Heart right ventricle (tissue), 16 donors: ENCODE data around the gene IL17D. TPM values are rescaled to one million over a fixed set of nuclear protein-coding genes. Genes with fewer than 3 reads are reported as not detected.

Experiments used
- ATAC-seq, 8 donors: fragments of 200-7000 bp; cut with Tn5 transposase; one replicate each; pipeline ENCODE4 v1.9.1; 2020; ENCODE audit warnings: mild to moderate bottlenecking in 8 of 8, moderate library complexity in 8 of 8, moderate number of reproducible peaks in 1 of 8
- DNase-seq, 2 donors: peaks; one replicate each; pipeline ENCODE4 v3.0.0-alpha.2; 2020
- H3K27ac ChIP-seq, 10 donors: fragments of 200-600 bp; sonication (generic) in 2 of 10; one replicate each; pipeline versions ENCODE4 v1.5.0 to v1.8.0; 2020 to 2022; ENCODE audit warnings: mild to moderate bottlenecking in 3 of 10
- H3K27me3 ChIP-seq, 7 donors: fragments of 200-600 bp; one replicate each; pipeline ENCODE4 v1.8.0; 2021 to 2022; ENCODE audit warnings: mild to moderate bottlenecking in 2 of 7
- H3K36me3 ChIP-seq, 9 donors: fragments of 200-600 bp; sonication (generic) in 1 of 9; one replicate each; pipeline versions ENCODE4 v1.5.0 to v1.8.0; 2020 to 2022; ENCODE audit warnings: mild to moderate bottlenecking in 2 of 9
- H3K4me1 ChIP-seq, 9 donors: fragments of 200-600 bp; sonication (generic) in 1 of 9; one replicate each; pipeline versions ENCODE4 v1.5.0 to v1.8.0; 2020 to 2022; ENCODE audit warnings: mild to moderate bottlenecking in 4 of 9
- H3K4me3 ChIP-seq, 10 donors: fragments of 200-600 bp; sonication (generic) in 2 of 10; one replicate each; pipeline versions ENCODE4 v1.5.0 to v1.8.0; 2020 to 2022; ENCODE audit warnings: mild to moderate bottlenecking in 7 of 10, moderate library complexity in 2 of 10
- H3K9me3 ChIP-seq, 11 donors: fragments of 200-600 bp in 10 of 11; sonication (generic) in 2 of 11; one replicate each; pipeline versions ENCODE4 v1.5.0 to v1.8.0; 2013 to 2022; ENCODE audit warnings: mild to moderate bottlenecking in 2 of 11, control low read depth in 1 of 11, moderate library complexity in 1 of 11
- WGBS, 2 donors: extraction: QIAGEN DNeasy Blood & Tissue Kit; methylation state at CpG; one replicate each; pipeline ENCODE4 v1.1.7; 2013; ENCODE audit warnings: inconsistent platforms in 1 of 2; 5-methylcytosine and 5-hydroxymethylcytosine counted together
- intact Hi-C, 10 donors: fragments of 100-400 bp; cut with DNase I; formaldehyde crosslinking; loops; one replicate each; pipeline versions ENCODE4 v1.11.1 to v1.14.2; 2022
- polyA plus RNA-seq, 2 donors: library from polyadenylated mRNA; stranded (reverse); fragments of 200-250 nt; gene quantifications; one replicate each; pipeline ENCODE4 v1.2.3, GENCODE V29; 2013
- total RNA-seq, 10 donors: library from RNA; stranded (reverse); fragmentation: NEBNext Ultra II Directional in 3 of 10; extraction: Animal tissue kit (Norgen Biotek cat#: 25700) in 3 of 10; gene quantifications; one replicate each; pipeline versions ENCODE4 v1.2.1 to v1.2.4, GENCODE V29; 2021 to 2023
- TF ChIP-seq, protein P1 (sequence below), 9 donors: fragments of 200-600 bp; sonication (generic) in 2 of 9; IDR thresholded peaks; one replicate each; pipeline versions ENCODE4 v1.5.0 to v1.8.0; 2021 to 2022; ENCODE audit warnings: antibody characterized with exemption in 9 of 9, mild to moderate bottlenecking in 5 of 9, moderate library complexity in 1 of 9
- donor health status: Arrhythmogenic right ventricular cardiomyopathy.
- donor health status: ischemic (EF 13 %, LVEDD 7.1; RV severe dilation, severe dysfunction).
- donor health status: healthy with polysubstance abuse.
- donor health status: DM: no; HTN: yes; CAD: no.
- donor health status: DM: no; HTN: no; CAD: no.
- donor health status: ischemic (EF 25% LVEDD 6.9; RV normal size, moderate dysfunction).
- donor health status: ischemic (EF 25% LVEDD 5.7; RV mildly dilated, moderate dysfunction).
- donor health status: healthy.
- donor health status: DM: yes; HTN: yes; CAD: no.
- donor health status: Ischemic cardiomyopathy.
- donor health status: ischemic (EF 35%, LVEDD 5.7; RV mildly dilated, moderate dysfunction).
- donor health status: nonischemic (EF 11% LVEDD 7.7; RV severe dilation, severe dysfunction).
- donor health status: DM: yes; HTN: yes; CAD: no.
- donor health status: PGD.
- donor health status: ischemic (EF 29% LVEDD 5.4; RV normal size, mild dysfunction).
- donor health status: nonischemic (EF 23%, LVEDD 6.1; RV moderate dilation, normal function).

The IL17D gene
- total and polyA plus RNA-seq, 12 donors: 0.30 to 2.2 (median 0.77) TPM

GRCh38 chr13:20666948-20667347, 36.6 kb upstream of the IL17D start:
- Histone ChIP-seq H3K4me1 (no peaks in the 10 kb centered on the region), H3K36me3 (peaks cover 0 to 57% (median 7%) of the 10 kb centered on the region in 9 donors), H3K4me3 (no peak overlapping the region), H3K27me3 (no peaks in the 10 kb centered on the region), H3K9me3 (no peaks in the 10 kb centered on the region), H3K27ac (no peak overlapping the region)
- no peak for DNase-seq
- ATAC-seq: no peak
- intact Hi-C loops: no loop called here
- 82 to 87% methylated on average over 4 of the region's 4 CpGs for WGBS, 2 donors
- TF ChIP-seq, protein P1, sequence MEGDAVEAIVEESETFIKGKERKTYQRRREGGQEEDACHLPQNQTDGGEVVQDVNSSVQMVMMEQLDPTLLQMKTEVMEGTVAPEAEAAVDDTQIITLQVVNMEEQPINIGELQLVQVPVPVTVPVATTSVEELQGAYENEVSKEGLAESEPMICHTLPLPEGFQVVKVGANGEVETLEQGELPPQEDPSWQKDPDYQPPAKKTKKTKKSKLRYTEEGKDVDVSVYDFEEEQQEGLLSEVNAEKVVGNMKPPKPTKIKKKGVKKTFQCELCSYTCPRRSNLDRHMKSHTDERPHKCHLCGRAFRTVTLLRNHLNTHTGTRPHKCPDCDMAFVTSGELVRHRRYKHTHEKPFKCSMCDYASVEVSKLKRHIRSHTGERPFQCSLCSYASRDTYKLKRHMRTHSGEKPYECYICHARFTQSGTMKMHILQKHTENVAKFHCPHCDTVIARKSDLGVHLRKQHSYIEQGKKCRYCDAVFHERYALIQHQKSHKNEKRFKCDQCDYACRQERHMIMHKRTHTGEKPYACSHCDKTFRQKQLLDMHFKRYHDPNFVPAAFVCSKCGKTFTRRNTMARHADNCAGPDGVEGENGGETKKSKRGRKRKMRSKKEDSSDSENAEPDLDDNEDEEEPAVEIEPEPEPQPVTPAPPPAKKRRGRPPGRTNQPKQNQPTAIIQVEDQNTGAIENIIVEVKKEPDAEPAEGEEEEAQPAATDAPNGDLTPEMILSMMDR (IDR thresholded peaks at IDR 0.05): no peak

DNA sequence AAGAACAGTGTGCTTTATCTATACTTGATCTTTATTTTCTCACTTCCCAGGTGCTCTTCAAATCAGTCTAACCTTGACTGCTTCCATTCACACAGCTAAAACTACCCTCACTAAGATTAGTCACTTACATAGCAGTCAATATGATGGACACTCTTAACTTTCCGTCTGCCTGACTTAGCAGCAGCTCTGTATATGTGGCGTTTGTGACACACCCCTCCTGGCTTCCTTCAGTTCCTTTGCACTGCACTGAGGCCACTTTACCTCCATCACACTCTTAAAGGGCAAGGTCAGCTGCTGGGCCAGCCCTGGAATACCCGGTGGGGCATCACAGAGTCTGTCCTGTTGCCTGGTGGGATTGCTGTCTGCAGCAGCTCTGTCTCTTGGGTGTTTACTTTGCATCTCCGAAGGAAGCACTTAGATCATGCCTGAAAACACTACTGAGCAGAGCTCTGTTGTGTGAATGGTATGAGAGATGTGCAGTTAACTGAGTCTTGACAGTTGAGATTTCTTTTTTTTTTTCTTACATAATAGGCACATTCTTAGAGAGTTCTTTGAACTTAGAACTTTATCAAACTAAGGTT, 35.6 kb upstream of the IL17D start:
- Histone ChIP-seq H3K27me3 (no peaks in the 10 kb centered on the region), H3K4me1 (no peaks in the 10 kb centered on the region), H3K4me3 (no peak overlapping the region), H3K27ac (no peak overlapping the region), H3K9me3 (no peaks in the 10 kb centered on the region), H3K36me3 (peaks cover 0 to 58% (median 7%) of the 10 kb centered on the region in 9 donors)
- whole genome bisulfite sequencing, 2 donors: 59 to 69% methylated on average over 4 of the region's 4 CpGs
- DNase-seq (no peak), ATAC-seq (no peak)
- intact Hi-C loops: no loop called here
- TF ChIP-seq, protein P1 (IDR thresholded peaks at IDR 0.05): no peak

DNA sequence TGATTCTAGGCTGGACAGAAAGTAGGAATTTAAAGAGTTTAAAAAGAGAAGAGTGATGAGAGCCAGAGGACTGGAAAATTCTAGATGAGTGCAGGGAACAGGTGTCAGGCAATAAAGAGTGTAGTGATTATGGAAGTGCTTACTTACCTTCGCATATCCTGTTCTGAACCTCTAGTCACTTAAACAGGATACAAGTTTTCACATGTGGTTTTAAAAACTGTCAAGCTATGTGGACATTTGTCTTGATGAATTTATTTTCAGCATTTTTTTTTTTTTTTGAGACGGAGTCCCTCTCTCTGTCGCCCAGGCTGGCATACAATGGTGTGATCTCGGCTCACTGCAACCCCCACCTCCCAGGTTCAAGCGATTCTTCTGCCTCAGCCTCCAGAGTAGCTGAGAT, 34.3 kb upstream of the IL17D start:
- no peak for DNase-seq
- intact Hi-C loops: no loop called here
- Histone ChIP-seq H3K36me3 (peaks cover 0 to 56% (median 5%) of the 10 kb centered on the region in 9 donors), H3K27ac (no peak overlapping the region), H3K4me1 (peaks cover 0 to 7% (median 0%) of the 10 kb centered on the region in 9 donors), H3K4me3 (no peak overlapping the region), H3K9me3 (no peaks in the 10 kb centered on the region), H3K27me3 (no peaks in the 10 kb centered on the region)
- 79 to 88% methylated on average over 5 of the region's 5 CpGs for WGBS, 2 donors
- TF ChIP-seq, protein P1 (IDR thresholded peaks at IDR 0.05): no peak
- no peak for ATAC-seq

- no peak overlapping the region for H3K4me3 ChIP-seq
- H3K9me3 ChIP-seq: no peaks in the 10 kb centered on the region
- TF ChIP-seq, protein P1 (IDR thresholded peaks at IDR 0.05): no peak
- H3K36me3 ChIP-seq: peaks cover 0 to 62% (median 0%) of the 10 kb centered on the region in 9 donors
- DNase-seq: no peak
- H3K4me1 ChIP-seq: peaks cover 0 to 7% (median 0%) of the 10 kb centered on the region in 9 donors
- no peaks in the 10 kb centered on the region for H3K27me3 ChIP-seq
- intact Hi-C loops: no loop called here
- WGBS, 2 donors: 95 to 97% methylated on average over 1 of the region's 1 CpG
- no peak overlapping the region for H3K27ac ChIP-seq
- ATAC-seq: no peak
These were observed 31.7 kb upstream of the IL17D start for GRCh38 chr13:20671789-20672188.
